HUES6 (cell line): ENCODE data around the gene PSMB9.

Experiments
- H3K27ac ChIP-seq: 2 replicates; pipeline ENCODE4 v1.7.0; 2013; ENCODE audit warnings: low read depth, mild to moderate bottlenecking, low read length, inconsistent platforms
- H3K27me3 ChIP-seq: 2 replicates; pipeline ENCODE4 v1.6.1; 2013; ENCODE audit warnings: low read length; ENCODE audit not compliant: control insufficient read depth, insufficient read depth
- H3K36me3 ChIP-seq: 2 replicates; pipeline ENCODE4 v1.6.1; 2013; ENCODE audit warnings: low read length; ENCODE audit not compliant: control insufficient read depth, insufficient read depth
- H3K4me1 ChIP-seq: 2 replicates; pipeline ENCODE4 v1.6.1; 2013; ENCODE audit warnings: low read length; ENCODE audit not compliant: control insufficient read depth, insufficient read depth
- H3K4me3 ChIP-seq: 2 replicates; pipeline ENCODE4 v1.5.1; 2013; ENCODE audit warnings: low read depth, low read length
- H3K9ac ChIP-seq: one replicate; pipeline ENCODE4 v1.6.1; 2013; ENCODE audit warnings: mild to moderate bottlenecking, low read length
- H3K9me3 ChIP-seq: 2 replicates; pipeline ENCODE4 v1.6.1; 2013; ENCODE audit warnings: low read depth, low read length; ENCODE audit not compliant: control insufficient read depth, insufficient read depth

PSMB9 gene

GRCh38 chr6:32886681-32887383 is 32.8 kb downstream of the PSMB9 start:
- H3K4me1 ChIP-seq, result no peaks in the 10 kb centered on the region
- no peak overlapping the region for H3K4me3 ChIP-seq
- no peak overlapping the region for H3K9ac ChIP-seq
- H3K27ac ChIP-seq, result no peak overlapping the region
- H3K36me3 ChIP-seq, result no peaks in the 10 kb centered on the region
- H3K27me3 ChIP-seq, result no peaks in the 10 kb centered on the region
- H3K9me3 ChIP-seq, result no peaks in the 10 kb centered on the region

- H3K4me1 ChIP-seq, result no peaks in the 10 kb centered on the region
Measured at GRCh38 chr6:32887616-32888015, 33.6 kb downstream of the PSMB9 start.

GRCh38 chr6:32888576-32888975 is 34.6 kb downstream of the PSMB9 start:
- no peaks in the 10 kb centered on the region for H3K27me3 ChIP-seq
- no peaks in the 10 kb centered on the region for H3K36me3 ChIP-seq
- H3K4me1 ChIP-seq, result 0 out of 2 replicates have a peak, but pooled peaks cover under 1% of the 10 kb centered on the region
- no peak overlapping the region for H3K9ac ChIP-seq
- no peaks in the 10 kb centered on the region for H3K9me3 ChIP-seq
- no peak overlapping the region for H3K4me3 ChIP-seq
- no peak overlapping the region for H3K27ac ChIP-seq

More at GRCh38 chr6:32887616-32888015, 33.6 kb downstream of the PSMB9 start:
- Histone ChIP-seq H3K36me3 (no peaks in the 10 kb centered on the region), H3K27ac (no peak overlapping the region), H3K9me3 (no peaks in the 10 kb centered on the region), H3K9ac (no peak overlapping the region), H3K4me3 (no peak overlapping the region), H3K27me3 (no peaks in the 10 kb centered on the region)

- H3K4me3 ChIP-seq, result no peak overlapping the region
- H3K36me3 ChIP-seq, result no peaks in the 10 kb centered on the region
- 0 out of 2 replicates have a peak, but pooled peaks cover 3% of the 10 kb centered on the region for H3K4me1 ChIP-seq
- H3K27me3 ChIP-seq, result no peaks in the 10 kb centered on the region
- H3K9ac ChIP-seq, result no peak overlapping the region
- H3K9me3 ChIP-seq, result no peaks in the 10 kb centered on the region
- H3K27ac ChIP-seq, result no peak overlapping the region
Measured at GRCh38 chr6:32889533-32889932, 35.5 kb downstream of the PSMB9 start.

- Histone ChIP-seq H3K4me1 (peaks cover 9% of the 10 kb centered on the region; the same call in 1 of the 2 replicates), H3K4me3 (no peak overlapping the region), H3K9ac (no peak overlapping the region), H3K9me3 (no peaks in the 10 kb centered on the region), H3K27me3 (no peaks in the 10 kb centered on the region), H3K36me3 (no peaks in the 10 kb centered on the region), H3K27ac (no peak overlapping the region)
Measured at GRCh38 chr6:32890831-32891230, 36.8 kb downstream of the PSMB9 start.

GRCh38 chr6:32894085-32895005 is 40.4 kb downstream of the PSMB9 start:
- Histone ChIP-seq H3K4me3 (peak overlapping the region; percentile 96), H3K4me1 (peaks cover 9% of the 10 kb centered on the region; the same call in 1 of the 2 replicates), H3K9me3 (no peaks in the 10 kb centered on the region), H3K27me3 (no peaks in the 10 kb centered on the region), H3K9ac (peak overlapping the region; percentile 69), H3K36me3 (no peaks in the 10 kb centered on the region), H3K27ac (no peak overlapping the region)

- Histone ChIP-seq H3K36me3 (no peaks in the 10 kb centered on the region), H3K27me3 (no peaks in the 10 kb centered on the region), H3K4me3 (peak overlapping the region; percentile 96), H3K9me3 (no peaks in the 10 kb centered on the region), H3K27ac (no peak overlapping the region), H3K9ac (peak overlapping the region; percentile 69), H3K4me1 (peaks cover 9% of the 10 kb centered on the region; the same call in 1 of the 2 replicates)
Measured at GRCh38 chr6:32895006-32895345, 41.0 kb downstream of the PSMB9 start.

GRCh38 chr6:32903952-32904351 is 50.0 kb downstream of the PSMB9 start:
- Histone ChIP-seq H3K27ac (no peak overlapping the region), H3K36me3 (no peaks in the 10 kb centered on the region; the same call in 1 of the 2 replicates), H3K27me3 (peaks cover 3% of the 10 kb centered on the region; the same call in 1 of the 2 replicates), H3K9me3 (no peaks in the 10 kb centered on the region), H3K9ac (no peak overlapping the region), H3K4me1 (no peaks in the 10 kb centered on the region), H3K4me3 (no peak overlapping the region)

GRCh38 chr6:32905078-32905477 is 51.1 kb downstream of the PSMB9 start:
- peaks cover 3% of the 10 kb centered on the region; the same call in 1 of the 2 replicates for H3K27me3 ChIP-seq
- H3K27ac ChIP-seq, result no peak overlapping the region
- no peak overlapping the region for H3K4me3 ChIP-seq
- no peaks in the 10 kb centered on the region for H3K9me3 ChIP-seq
- no peaks in the 10 kb centered on the region for H3K4me1 ChIP-seq
- no peak overlapping the region for H3K9ac ChIP-seq
- no peaks in the 10 kb centered on the region; the same call in 1 of the 2 replicates for H3K36me3 ChIP-seq

- H3K4me1 ChIP-seq, result no peaks in the 10 kb centered on the region
- H3K36me3 ChIP-seq, result no peaks in the 10 kb centered on the region
- H3K27ac ChIP-seq, result no peak overlapping the region
- H3K27me3 ChIP-seq, result peaks cover 4% of the 10 kb centered on the region; the same call in 1 of the 2 replicates
- H3K9me3 ChIP-seq, result no peaks in the 10 kb centered on the region
- H3K4me3 ChIP-seq, result no peak overlapping the region
- H3K9ac ChIP-seq, result no peak overlapping the region
Measured at GRCh38 chr6:32906539-32906938, 52.5 kb downstream of the PSMB9 start.

- H3K4me3 ChIP-seq, result no peak overlapping the region
- H3K36me3 ChIP-seq, result no peaks in the 10 kb centered on the region
- no peaks in the 10 kb centered on the region for H3K4me1 ChIP-seq
- H3K9me3 ChIP-seq, result no peaks in the 10 kb centered on the region
- no peak overlapping the region for H3K27ac ChIP-seq
- H3K9ac ChIP-seq, result no peak overlapping the region
- H3K27me3 ChIP-seq, result peaks cover 13% of the 10 kb centered on the region; the same call in 1 of the 2 replicates
Measured at GRCh38 chr6:32908897-32909296, 54.9 kb downstream of the PSMB9 start.
